SK-N-SH (cell line): ENCODE measurements around the gene SLC7A7.

Experiments
- EP300 ChIP-seq, 2 experiments: IDR thresholded peaks; 2 replicates each; pipeline versions ENCODE4 v1.4.0 to v1.6.1; 2012; ENCODE audit warnings: borderline replicate concordance in 1 of 2, low read depth in 1 of 2, low read length in 1 of 2
- EZH2phosphoT487 ChIP-seq: fragments of 200-600 bp; sonication (generic); IDR thresholded peaks from 2 replicates; pipeline ENCODE4 v1.6.1; 2017; ENCODE audit warnings: low read depth, mixed run types, mild to moderate bottlenecking, antibody characterized with exemption, moderate library complexity, borderline replicate concordance
- JUND ChIP-seq: IDR thresholded peaks from 2 replicates; pipeline ENCODE4 v1.4.0; 2012
- USF2 ChIP-seq: fragments of 150-350 bp; IDR thresholded peaks from 2 replicates; pipeline ENCODE4 v1.6.1; 2017; ENCODE audit warnings: antibody characterized with exemption, low read length, low read depth, borderline replicate concordance
- TF ChIP-seq, protein P1 (sequence below): fragments of 200-600 bp; sonication (generic); IDR thresholded peaks from 2 replicates; pipeline ENCODE4 v1.6.1; 2017; ENCODE audit warnings: antibody characterized with exemption, mild to moderate bottlenecking, moderate library complexity

GRCh38 chr14:22726012-22726411, 89.2 kb downstream of the SLC7A7 start:
- TF ChIP-seq EP300 (IDR thresholded peaks at IDR 0.05; ENCODE audit: borderline replicate concordance in 1 of 2, low read depth in 1 of 2, low read length in 1 of 2) (no peak), JUND (no peak), USF2 (no peak), EZH2phosphoT487 (no peak)
- TF ChIP-seq, protein P1, sequence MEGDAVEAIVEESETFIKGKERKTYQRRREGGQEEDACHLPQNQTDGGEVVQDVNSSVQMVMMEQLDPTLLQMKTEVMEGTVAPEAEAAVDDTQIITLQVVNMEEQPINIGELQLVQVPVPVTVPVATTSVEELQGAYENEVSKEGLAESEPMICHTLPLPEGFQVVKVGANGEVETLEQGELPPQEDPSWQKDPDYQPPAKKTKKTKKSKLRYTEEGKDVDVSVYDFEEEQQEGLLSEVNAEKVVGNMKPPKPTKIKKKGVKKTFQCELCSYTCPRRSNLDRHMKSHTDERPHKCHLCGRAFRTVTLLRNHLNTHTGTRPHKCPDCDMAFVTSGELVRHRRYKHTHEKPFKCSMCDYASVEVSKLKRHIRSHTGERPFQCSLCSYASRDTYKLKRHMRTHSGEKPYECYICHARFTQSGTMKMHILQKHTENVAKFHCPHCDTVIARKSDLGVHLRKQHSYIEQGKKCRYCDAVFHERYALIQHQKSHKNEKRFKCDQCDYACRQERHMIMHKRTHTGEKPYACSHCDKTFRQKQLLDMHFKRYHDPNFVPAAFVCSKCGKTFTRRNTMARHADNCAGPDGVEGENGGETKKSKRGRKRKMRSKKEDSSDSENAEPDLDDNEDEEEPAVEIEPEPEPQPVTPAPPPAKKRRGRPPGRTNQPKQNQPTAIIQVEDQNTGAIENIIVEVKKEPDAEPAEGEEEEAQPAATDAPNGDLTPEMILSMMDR: no peak
